BJ (cell line): Measurements from ENCODE around the gene SRSF4. TPM values are rescaled to one million over a fixed set of nuclear protein-coding genes. Genes with fewer than 3 reads are reported as not detected.
A peak's percentile ranks its signal among the peaks of the same experiment; 100 is the strongest.

Experiments
- CTCF ChIA-PET: fragments of 350-600 bp; formaldehyde crosslinking; extraction: SDS; loops from one replicate; lab custom pipeline; 2021; ENCODE audit warnings: antibody characterized with exemption, inconsistent platforms; lab: Yijun Ruan, JAX
- POLR2A ChIA-PET: fragments of 300-600 bp; sonication (Branson Sonifier 250); formaldehyde crosslinking; extraction: SDS; loops from one replicate; lab custom pipeline; 2021; ENCODE audit warnings: antibody characterized with exemption; lab: Charles Lee
- DNase-seq: peaks from one replicate; pipeline ENCODE4 v3.0.0-alpha.2; 2011; ENCODE audit warnings: low read depth
- H3K27me3 ChIP-seq: 2 replicates; pipeline ENCODE4 v1.6.0; 2011; ENCODE audit warnings: low read length; ENCODE audit not compliant: control insufficient read depth, insufficient read depth
- H3K36me3 ChIP-seq: 2 replicates; pipeline ENCODE4 v1.5.1; 2011; ENCODE audit warnings: low read length; ENCODE audit not compliant: control insufficient read depth, insufficient read depth
- H3K4me3 ChIP-seq: 2 replicates; pipeline ENCODE4 v1.5.1; 2011; ENCODE audit warnings: low read depth, mild to moderate bottlenecking, control low read depth, low read length
- polyA plus RNA-seq: library from polyadenylated mRNA; depleted of rRNA; stranded (reverse); fragments of >200 nt; gene quantifications from 2 replicates; pipeline ENCODE4 v1.2.3, GENCODE V29; 2011
- TF ChIP-seq, protein P1 (sequence below): IDR thresholded peaks from 2 replicates; pipeline ENCODE4 v1.5.1; 2011; ENCODE audit warnings: low read depth, mild to moderate bottlenecking, control low read depth, inconsistent platforms, low read length, moderate library complexity; ENCODE audit not compliant: insufficient read depth

Gene SRSF4
- polyA plus RNA-seq, 1 experiment = 19.6 TPM

DNA sequence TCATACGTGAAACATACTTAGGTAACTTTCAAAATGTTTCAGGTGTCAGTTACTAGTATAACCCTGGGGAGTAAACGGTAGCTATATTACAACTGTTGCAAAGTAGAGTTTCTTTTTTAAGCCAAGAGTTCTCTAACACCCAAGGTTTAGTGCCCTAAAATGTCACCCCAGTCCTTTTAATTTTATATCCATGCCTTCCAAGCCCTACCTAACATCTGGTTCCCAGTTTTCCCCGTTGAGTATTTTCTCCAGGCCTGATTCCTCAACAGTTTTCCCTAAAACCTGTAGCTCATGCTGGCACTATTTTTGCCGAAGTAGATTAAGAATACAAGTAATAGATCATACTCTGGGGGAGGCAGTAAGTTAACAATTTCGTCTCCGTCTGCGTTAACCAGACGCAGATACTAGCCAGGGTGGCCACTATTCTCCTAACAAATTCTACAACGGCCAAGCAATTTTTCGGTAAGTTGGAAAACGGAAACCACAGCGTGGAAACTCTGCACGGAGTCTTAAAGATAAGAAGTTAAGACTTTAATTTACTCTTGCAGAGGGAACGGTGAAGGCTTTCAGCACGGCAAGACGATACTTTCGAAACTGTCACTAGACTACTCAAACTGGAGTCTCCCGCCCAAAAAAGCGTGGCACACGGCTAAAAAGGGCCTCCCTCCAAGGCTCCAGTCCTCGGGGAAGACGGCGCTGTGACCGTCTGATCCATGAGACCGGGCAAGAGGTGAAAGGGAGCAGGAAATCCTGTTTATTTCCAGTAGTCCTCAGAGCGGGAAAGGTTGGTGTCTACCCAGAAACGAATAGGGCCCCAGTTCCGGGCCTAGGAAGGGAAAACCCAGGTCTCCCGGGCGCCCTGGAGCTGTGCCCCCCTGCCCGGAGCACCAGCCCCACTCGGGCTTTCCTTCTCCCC lies 945 bp downstream of the SRSF4 start:
- peak overlapping the region; percentile 95 for H3K4me3 ChIP-seq
- no peaks in the 10 kb centered on the region for H3K27me3 ChIP-seq
- TF ChIP-seq, protein P1, sequence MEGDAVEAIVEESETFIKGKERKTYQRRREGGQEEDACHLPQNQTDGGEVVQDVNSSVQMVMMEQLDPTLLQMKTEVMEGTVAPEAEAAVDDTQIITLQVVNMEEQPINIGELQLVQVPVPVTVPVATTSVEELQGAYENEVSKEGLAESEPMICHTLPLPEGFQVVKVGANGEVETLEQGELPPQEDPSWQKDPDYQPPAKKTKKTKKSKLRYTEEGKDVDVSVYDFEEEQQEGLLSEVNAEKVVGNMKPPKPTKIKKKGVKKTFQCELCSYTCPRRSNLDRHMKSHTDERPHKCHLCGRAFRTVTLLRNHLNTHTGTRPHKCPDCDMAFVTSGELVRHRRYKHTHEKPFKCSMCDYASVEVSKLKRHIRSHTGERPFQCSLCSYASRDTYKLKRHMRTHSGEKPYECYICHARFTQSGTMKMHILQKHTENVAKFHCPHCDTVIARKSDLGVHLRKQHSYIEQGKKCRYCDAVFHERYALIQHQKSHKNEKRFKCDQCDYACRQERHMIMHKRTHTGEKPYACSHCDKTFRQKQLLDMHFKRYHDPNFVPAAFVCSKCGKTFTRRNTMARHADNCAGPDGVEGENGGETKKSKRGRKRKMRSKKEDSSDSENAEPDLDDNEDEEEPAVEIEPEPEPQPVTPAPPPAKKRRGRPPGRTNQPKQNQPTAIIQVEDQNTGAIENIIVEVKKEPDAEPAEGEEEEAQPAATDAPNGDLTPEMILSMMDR = no peak
- no peaks in the 10 kb centered on the region for H3K36me3 ChIP-seq
- ChIA-PET POLR2A (interaction anchor here (0.7 to 1.8 kb wide), 2 partner anchors 22 to 56 kb away, joined by 3 to 5 read pairs; no protein-coding TSS in a partner anchor), CTCF (interaction anchor here (0.8 to 4.8 kb wide), 9 partner anchors 9 to 302 kb away, joined by 3 to 33 read pairs (median 4); no protein-coding TSS in a partner anchor)
- DNase-seq = no peak

GRCh38 chr1:29179641-29180184 lies 2.0 kb downstream of the SRSF4 start:
- no peak for DNase-seq
- Histone ChIP-seq H3K27me3 (no peaks in the 10 kb centered on the region), H3K4me3 (peak overlapping the region; percentile 95), H3K36me3 (no peaks in the 10 kb centered on the region; the same call in 1 of the 2 replicates)
- TF ChIP-seq, protein P1 = no peak
- ChIA-PET POLR2A (no interaction called here), CTCF (interaction anchor here (1.3 to 4.8 kb wide), 3 partner anchors 17 to 298 kb away, joined by 3 to 33 read pairs (median 9); no protein-coding TSS in a partner anchor)

- no peak overlapping the region for H3K4me3 ChIP-seq
Observed at GRCh38 chr1:29177022-29177705, 4.5 kb downstream of the SRSF4 start.

DNA sequence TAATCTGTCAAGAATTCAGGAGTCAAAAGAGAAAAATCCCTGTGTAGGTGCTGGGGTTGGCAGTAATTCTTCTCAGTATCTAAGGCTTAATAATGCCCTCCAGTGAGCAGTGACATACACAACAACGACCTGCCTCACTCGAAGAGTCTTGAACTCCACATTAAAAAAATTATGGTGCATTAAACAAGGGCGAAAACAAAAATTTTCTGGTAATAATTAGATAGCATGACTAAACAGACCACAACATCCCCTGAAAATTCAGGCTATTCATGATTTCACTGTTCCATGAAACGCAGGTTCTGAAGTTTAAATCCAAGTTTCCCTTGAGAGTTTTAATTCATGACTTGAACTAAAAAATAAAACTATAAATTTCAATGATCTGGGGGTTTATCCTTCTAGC lies 5.1 kb downstream of the SRSF4 start:
- Histone ChIP-seq H3K36me3 (no peaks in the 10 kb centered on the region; the same call in 1 of the 2 replicates), H3K27me3 (no peaks in the 10 kb centered on the region), H3K4me3 (no peak overlapping the region)
- TF ChIP-seq, protein P1 = no peak
- ChIA-PET POLR2A (interaction anchor here (0.6 kb wide), 1 partner anchor 1072 kb away, joined by 4 read pairs; no protein-coding TSS in a partner anchor), CTCF (no interaction called here)
- peak; percentile 41 for DNase-seq

More at GRCh38 chr1:29177022-29177705, 4.5 kb downstream of the SRSF4 start:
- Histone ChIP-seq H3K27me3 (no peaks in the 10 kb centered on the region), H3K36me3 (no peaks in the 10 kb centered on the region; the same call in 1 of the 2 replicates)
- POLR2A ChIA-PET = interaction anchor here (0.6 kb wide), 1 partner anchor 1073 kb away, joined by 4 read pairs; no protein-coding TSS in a partner anchor
- CTCF ChIA-PET = no interaction called here
- TF ChIP-seq, protein P1 = no peak
- no peak for DNase-seq
